Epithelial cell of prostate (primary cell): ENCODE measurements around the gene DDX10.
A peak's percentile ranks its signal among the peaks of the same experiment; 100 is the strongest.

Source experiments
- DNase-seq: peaks from one replicate; pipeline ENCODE4 v3.0.0-alpha.2; 2011; ENCODE audit warnings: low read depth, low spot score
- H3K27ac ChIP-seq: fragments of 450-650 bp; 2 replicates; pipeline ENCODE4 v1.5.1; 2017; ENCODE audit warnings: mild to moderate bottlenecking

DDX10 gene

DNA sequence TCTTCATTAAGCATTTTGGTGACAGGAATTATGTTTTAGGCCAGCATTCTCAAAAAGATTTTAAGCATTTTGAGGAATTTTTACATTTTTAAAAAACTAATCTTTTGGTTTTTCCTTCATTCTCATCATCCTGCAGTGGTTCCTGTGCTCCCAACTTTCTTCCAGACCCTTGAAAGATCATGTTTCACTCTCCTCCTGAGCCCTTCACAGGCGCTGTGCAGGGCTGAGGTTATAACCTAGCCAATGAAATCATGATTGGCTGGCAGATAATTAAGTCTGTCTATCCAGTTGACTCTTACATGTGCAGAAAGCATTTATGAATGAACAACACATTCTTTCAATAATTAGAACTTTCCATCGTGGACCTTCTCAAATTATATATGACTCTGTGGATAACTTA lies 226.3 kb downstream of the DDX10 start:
- no peak for DNase-seq
- no peak overlapping the region for H3K27ac ChIP-seq

DNA sequence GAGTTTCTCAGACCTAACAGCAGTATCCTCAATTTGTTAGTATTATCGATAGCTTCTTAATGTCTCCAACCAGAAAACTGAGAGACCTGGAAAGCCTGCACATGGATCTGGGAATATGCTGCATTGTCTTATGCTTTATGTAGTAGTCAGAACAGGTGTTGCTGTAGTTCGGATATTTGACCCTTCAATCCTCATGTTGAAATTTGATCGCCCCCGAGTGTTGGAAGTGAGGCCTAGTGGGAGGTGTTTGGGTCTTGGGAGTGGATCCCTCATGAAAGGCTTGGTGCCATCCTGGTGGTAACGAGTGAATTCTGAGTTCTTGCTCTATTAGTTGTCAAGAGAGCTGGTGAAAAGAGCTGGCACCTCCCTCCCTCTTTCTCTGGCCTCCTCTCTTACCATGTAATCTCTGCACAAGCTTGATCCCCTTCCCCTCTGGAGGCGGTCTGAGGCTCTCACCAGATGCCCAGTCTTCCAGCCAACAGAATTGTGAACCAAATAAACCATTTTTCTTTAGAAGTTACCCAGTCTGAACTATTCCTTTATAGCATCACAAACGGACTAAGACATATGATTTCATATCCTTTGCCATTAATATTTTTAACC lies 227.1 kb downstream of the DDX10 start:
- H3K27ac ChIP-seq, result no peak overlapping the region
- no peak for DNase-seq

DNA sequence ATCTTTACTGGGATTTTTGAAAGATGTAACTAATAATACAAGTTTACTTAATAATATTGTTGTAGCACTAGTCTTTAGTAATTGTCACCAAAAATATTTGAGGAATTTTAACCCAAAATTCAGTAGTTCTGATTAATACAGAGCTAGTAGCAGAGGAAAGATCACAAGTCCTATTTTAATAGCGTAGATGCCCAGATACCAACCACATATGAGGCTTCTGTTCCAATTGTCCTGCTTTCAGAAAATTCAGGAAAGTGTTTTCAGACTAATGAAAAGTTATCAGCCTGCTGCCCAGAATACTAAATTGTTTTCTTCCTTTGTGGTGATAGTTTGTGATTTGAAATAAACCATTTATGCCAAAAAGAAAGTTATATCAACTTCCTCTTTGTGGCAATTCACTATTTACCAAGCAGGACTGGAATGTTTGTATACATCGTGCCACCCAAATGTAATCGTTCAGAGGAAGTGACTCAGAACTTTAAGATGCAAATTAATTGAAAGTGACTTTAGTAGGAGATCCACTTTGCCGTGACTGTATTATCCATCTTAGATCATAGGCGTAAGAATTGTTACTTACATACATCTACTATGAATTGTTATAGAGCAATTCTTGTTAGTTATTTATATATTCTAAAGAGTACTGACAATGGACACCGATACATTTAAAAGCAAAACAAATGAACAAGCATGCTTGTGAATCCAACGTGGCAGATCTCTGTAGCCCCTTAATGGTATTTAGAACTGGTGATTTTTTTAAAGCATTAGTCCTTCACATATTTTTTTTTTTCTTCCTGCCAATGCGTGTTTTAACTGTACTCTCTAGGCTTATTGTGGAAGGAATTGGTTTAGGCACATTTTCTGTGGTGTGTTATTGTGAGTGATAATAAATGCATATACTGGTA lies 231.0 kb downstream of the DDX10 start:
- no peak for DNase-seq
- peak overlapping the region; percentile 78 for H3K27ac ChIP-seq

DNA sequence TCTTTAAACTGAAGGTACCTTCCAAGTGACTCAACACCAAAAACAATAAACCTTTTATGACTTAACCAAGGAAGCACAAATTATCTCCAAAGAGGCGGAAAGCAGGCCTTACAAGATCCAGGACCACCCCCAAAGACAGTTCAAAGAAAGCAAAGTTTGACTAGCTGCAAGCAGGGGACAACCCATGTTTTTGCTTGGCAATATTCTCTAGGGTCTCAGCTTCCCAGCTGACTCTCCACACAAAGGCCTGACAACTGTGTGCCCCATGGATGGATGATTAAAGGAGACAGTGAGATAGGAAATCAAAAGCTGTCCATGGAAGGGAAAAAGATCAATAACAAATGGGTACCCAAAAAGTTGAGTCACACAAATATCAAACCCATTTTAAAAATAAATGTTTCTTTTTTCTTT lies 232.2 kb downstream of the DDX10 start:
- DNase-seq, result no peak
- H3K27ac ChIP-seq, result peak overlapping the region; percentile 78

DNA sequence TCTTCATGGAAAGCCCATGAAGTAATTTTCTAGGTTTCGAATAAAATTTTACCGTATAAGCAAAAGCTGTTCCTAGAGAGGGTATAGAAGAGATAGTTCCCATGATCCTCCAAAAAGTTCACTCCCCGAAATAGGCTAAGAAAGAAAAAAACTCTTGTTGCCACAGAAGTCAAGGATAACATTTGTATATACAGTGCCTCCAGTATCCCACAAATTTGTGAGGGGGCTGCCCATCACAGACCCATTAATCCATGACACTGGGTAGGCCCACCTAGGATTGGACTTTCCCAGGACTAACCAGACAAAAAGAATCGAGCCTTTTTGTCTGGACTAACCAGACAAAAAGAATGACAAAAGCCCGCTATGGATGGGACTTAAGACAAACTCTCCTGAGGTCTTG lies 233.0 kb downstream of the DDX10 start:
- no peak overlapping the region for H3K27ac ChIP-seq
- DNase-seq, result no peak

DNA sequence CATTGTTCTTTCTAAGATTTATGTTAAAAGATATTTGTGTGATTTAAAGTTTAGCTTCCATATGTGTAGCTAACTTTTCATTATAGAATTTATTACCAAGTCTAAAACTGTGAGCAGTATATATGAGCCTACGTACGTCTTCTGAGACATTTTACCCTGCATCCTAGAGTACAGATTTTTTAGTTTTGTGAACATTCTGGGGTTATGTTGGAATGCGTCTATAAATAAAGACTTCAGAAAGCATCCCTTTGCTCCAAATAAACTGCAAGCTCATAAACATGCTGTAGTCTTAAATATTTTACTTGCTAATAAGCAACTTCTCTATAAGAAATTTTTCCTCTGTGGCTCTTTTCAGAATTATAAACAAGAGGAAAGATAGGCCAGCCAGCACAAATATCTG lies 236.5 kb downstream of the DDX10 start:
- no peak overlapping the region for H3K27ac ChIP-seq
- DNase-seq, result no peak

DNA sequence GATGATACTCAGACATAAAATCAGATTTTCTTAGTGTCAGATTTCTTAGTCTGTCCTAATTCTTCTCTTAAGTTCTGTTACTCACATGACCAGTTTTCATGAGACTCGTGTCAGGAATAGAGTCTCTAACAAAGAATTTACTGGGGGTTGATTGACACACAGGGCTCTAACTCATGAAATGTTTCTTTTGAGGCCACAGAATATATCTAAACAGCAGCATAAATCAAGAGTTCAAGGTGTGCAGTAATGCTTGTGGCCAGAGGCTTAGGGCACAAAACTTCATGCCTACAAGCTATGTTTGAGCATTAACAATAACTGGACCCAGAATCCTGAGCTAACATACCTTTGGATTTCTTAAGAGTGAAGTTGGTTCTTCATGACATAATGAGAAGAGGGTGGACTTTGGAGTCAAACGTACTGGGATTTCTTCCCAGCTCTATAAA lies 237.2 kb downstream of the DDX10 start:
- H3K27ac ChIP-seq, result no peak overlapping the region

DNA sequence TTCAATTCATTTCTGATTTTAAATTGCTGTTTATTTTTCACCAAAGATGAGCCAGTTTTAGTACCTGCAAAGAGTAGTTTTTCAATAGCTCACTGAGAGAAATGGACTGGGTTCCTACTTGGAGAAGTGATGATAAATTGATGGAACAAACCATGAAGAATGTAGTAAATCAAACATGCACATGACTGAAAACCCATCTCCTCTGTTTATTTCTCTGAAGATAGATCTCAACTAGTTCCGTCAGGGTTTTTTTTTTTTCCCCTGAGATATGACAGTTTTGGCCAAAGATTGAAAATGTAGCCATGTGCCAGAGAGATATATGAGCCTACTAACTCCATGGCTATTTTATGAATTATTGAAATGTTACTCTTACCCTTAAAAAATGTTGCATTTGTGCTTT lies 239.6 kb downstream of the DDX10 start:
- no peak for DNase-seq
- no peak overlapping the region for H3K27ac ChIP-seq

More for the DNA sequence above, 237.2 kb downstream of the DDX10 start:
- no peak for DNase-seq

DNA sequence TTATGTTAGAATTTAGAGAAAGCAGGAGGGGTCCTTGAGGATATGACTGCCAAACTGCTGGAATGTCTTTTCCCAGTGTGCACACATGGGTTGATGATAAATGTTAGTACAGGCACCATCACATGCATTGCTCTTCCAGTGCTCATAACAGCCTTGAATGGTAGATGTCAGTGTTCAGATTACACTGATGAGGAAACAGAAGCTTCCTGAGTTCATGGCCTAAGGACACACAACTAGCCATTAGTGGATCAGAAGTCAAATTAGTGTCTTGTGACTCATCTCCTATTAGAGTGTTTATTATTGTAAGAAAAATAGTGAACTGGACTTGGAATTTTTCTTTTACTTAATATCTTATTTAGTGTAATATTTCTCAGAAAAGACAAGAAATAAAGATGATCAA lies 241.5 kb downstream of the DDX10 start:
- DNase-seq, result no peak
- H3K27ac ChIP-seq, result peak overlapping the region; percentile 42

DNA sequence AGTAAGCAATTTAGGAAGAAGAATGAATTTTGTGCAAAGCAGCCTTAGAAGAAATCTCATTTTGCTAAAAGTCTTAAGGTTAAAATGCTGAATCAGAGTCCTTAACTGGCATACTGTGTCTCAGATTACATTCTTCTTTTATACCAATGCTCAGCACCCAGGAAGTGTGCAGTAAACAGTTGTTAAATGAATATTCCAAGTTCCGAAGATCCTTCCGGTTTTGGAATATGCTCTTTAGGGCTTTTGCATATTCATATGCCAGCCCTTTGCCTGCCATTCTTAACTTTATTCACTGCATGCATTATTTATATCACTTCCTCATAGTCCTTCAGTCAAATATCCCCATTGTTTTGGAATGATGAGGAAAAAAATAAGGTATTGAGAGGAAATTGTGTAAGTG lies 242.0 kb downstream of the DDX10 start:
- peak overlapping the region; percentile 42 for H3K27ac ChIP-seq
- DNase-seq, result no peak

DNA sequence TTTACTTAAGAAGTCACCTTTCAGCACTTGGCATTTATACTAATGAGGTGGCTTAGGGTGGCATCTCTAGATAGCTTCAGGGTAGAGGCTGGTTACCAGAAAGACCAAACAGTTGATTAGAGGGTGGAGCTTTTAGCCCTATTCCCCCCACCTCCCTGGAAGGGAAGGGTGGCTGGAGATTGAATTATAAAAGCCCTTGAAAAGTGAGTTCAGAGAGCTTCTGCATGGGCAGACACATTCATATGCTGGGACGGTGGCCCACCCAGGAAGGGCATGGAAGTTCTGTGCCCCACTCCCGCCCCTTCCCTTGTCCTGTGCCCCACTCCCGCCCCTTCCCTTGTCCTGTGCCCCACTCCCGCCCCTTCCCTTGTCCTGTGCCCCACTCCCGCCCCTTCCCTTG lies 244.2 kb downstream of the DDX10 start:
- DNase-seq, result no peak
- H3K27ac ChIP-seq, result no peak overlapping the region

DNA sequence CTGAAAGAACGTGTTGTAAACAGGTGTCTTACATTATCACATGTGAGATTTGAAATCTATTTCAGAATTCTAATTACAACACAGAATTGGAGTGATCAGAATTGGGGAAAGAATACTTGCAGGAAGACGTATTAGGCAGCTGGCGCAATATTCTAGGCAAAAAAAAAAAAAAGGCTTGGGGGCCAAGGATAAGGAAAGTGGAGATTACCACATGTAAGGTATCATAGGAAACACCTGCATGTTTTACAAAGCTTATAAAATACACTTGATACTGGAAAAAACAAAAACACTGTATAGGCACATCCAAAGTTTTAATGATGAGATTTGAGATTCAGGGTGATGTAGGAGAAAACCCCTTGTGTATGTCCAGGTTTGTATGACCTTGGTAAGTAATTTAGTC lies 245.1 kb downstream of the DDX10 start:
- no peak for DNase-seq
- H3K27ac ChIP-seq, result no peak overlapping the region

DNA sequence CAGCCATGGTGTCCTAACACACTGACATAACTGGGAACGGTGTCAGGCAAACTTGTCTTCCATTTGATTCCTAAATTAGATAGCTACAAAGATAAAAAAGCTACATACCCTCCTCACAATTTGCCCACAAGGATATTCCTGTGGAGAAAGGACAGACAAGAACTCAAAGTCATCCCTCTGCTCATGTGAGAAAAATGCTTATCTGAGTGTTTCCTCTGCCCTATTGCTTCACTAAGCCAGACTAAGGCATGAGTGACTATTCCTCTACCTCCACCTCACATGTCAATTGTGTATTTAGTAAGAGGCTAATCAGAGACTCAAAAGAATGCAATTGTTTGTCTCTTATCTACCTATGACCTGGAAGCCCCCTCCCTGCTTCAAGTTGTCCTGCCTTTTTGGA lies 247.7 kb downstream of the DDX10 start:
- no peak for DNase-seq

DNA sequence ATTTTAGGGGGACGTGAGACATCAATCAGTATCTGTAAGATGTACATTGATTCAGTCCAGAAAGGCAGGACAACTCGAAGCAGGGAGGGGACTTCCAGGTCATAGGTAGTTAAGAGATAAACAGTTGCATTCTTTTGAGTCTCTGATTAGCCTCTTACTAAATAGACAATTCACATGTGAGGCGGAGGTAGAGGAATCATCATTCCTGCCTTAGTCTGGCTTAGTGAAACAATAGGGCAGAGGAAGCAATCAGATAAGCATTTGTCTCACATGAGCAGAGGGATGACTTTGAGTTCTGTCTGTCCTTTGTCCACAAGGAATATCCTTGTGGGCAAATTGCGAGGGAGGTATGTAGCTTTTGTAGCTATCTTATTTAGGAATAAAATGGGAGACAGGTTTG lies 248.3 kb downstream of the DDX10 start:
- DNase-seq, result no peak
- no peak overlapping the region for H3K27ac ChIP-seq

More for the DNA sequence above, 247.7 kb downstream of the DDX10 start:
- no peak overlapping the region for H3K27ac ChIP-seq

DNA sequence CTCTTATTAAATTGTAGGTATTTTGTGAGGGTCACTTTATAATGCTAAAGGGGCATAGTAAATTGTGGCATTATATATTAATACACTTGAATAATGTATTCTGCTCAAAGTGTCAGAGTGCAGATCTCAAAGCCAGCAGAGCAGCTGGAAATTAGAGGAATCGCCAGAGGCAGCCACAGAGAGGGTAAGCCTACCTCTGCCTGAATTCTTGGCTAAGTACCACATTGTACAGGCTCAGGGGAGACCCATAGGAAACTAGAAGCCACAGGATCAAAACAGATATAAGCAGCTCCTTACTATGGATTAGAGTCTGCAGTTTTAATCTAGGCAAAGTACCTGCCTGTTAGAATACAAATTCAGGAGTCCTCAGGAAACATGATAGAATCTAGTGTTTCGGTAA lies 249.3 kb downstream of the DDX10 start:
- no peak for DNase-seq
- H3K27ac ChIP-seq, result no peak overlapping the region

DNA sequence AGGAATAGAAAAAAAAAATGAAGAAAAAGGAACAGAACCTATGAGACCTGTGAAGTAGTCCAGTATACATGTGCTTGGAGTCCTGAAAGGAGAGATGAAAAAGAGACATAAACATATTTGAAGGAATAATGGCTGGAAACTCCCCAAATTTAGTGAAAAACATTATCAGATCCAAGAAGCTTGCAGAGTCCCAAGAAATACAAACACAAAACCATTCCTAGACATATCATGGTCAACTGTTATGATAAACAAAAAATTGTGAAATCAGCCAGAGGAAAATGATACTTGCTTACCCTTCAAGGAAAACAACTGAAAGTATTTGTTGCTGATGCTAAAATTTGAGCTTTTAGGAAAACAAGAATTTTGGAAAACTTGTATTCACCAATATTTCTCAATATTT lies 250.1 kb downstream of the DDX10 start:
- DNase-seq, result no peak

DNA sequence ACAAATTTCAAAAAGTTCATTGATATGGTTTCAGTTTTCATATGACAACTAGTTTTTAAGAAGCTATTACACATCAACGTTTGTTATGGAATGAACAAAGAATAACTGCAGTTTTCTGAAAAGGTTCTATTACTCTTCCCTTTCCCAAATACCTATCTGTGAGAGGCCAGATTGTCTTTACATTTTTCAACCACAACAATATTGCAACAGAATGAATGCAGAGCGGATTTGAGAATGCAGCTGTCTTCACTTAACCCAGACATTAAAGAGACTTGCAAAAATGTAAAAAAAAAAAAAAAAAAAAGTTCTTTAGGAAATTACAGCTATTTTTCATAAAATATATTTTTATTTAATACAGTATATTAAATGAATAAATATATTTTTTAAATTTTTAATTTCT lies 250.8 kb downstream of the DDX10 start:
- DNase-seq, result no peak
- no peak overlapping the region for H3K27ac ChIP-seq

More for the DNA sequence above, 250.1 kb downstream of the DDX10 start:
- H3K27ac ChIP-seq, result no peak overlapping the region

DNA sequence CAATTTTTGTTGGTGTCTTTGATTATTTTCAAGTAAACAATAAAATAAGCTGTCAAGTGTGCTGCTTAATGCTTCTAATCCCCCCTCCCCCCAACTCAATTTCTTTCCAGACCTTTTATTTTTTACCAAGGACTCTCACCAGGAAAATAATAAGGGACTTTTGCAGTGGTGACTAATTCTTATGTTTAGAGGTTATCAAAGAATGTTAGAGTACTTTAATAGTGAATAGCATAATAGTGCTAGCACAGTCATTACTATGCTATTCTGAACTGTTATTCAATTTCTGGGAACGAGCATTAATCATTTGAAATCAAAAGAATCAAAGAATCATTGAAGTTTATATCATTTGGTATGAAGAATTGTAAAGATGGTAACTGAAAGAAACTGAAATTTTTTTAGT lies 251.4 kb downstream of the DDX10 start:
- no peak overlapping the region for H3K27ac ChIP-seq
- no peak for DNase-seq

DNA sequence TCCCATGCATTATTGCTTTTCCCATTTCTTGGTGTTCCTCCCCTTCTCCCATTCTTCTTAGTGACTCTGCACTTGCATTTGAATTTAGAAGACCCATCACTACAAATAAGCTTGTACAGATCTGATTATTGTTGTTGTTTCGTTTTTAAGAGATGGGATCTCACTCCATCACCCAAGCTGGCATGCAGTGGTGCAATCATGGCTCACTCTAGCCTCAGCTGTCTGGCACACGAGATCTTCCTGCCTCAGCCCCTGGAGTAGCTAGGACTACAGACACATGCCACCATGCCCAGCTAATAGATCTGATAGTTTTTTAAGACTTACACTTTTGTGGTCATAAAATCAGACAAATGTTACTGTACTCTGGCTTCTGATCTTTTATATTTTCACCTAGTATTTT lies 252.1 kb downstream of the DDX10 start:
- no peak overlapping the region for H3K27ac ChIP-seq

DNA sequence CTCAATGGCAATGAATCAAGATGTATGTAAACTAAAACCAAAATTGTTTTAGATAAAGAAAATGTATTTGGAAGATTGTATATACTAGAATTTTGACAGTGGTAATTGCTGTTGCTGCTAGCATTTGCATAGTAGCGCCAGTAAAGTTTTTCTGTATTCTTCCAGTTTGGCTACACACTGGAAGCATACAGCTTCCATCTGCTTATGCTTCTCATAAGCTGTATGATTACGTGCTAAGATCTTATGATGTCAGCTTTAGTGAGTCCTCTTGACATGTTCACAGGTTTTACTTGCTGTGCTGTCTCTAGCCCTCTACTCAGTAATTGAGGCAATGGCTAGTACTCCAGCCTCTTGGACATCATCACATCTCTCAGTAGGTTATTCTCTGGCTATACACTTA lies 256.3 kb downstream of the DDX10 start:
- no peak for DNase-seq
- H3K27ac ChIP-seq, result no peak overlapping the region

More for the DNA sequence above, 252.1 kb downstream of the DDX10 start:
- DNase-seq, result no peak

DNA sequence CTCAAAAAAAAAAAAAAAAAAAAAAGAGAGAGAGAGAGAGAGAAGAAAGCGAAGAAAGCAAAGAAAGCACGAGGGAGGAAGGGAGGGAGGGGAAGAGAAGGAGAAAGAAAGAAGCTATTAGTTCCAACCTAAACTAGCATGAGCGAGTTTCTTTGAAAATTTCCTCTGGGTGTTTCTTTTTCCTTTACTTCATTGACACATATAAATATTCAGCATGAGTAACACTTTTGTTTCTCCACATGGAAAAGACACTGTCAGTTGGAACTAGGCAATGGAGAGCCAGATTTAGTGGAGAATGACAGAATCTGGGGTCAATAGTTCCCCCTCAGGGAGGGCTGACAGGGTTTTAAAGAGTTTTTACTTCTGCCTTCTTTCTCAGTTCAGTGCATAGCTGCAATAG lies 257.4 kb downstream of the DDX10 start:
- H3K27ac ChIP-seq, result no peak overlapping the region

DNA sequence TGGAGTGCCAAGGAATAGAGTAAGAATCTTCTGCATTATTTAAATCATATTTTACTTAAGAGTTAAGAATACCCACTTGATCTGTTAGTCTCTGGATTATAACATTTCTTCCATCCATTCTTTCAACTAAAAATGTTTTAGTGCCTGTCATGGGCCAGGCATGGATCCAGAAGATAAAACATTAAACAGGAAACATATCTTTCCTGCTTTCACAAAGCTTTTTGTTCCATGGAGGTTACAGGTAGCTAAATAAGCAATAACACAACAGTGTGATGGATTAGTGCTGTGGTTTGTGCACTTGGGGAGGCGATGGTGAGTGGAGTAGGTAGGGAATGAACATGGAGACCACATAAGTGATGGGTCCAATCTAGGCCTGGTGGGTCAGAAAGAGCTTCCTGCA lies 258.5 kb downstream of the DDX10 start:
- H3K27ac ChIP-seq, result no peak overlapping the region
- no peak for DNase-seq

More for the DNA sequence above, 257.4 kb downstream of the DDX10 start:
- no peak for DNase-seq
